H1 (cell line): ENCODE measurements around the gene NUP155. TPM values are rescaled to one million over a fixed set of nuclear protein-coding genes. Genes with fewer than 3 reads are reported as not detected.

Source experiments
- EGR1 ChIP-seq: IDR thresholded peaks from 2 replicates; pipeline ENCODE4 v1.6.1; 2011; ENCODE audit warnings: low read depth, low read length, borderline replicate concordance
- GABPA ChIP-seq: IDR thresholded peaks from 2 replicates; pipeline ENCODE4 v1.6.1; 2011; ENCODE audit warnings: mild to moderate bottlenecking, low read length, moderate library complexity, borderline replicate concordance; ENCODE audit not compliant: insufficient read depth
- NRF1 ChIP-seq: IDR thresholded peaks from 2 replicates; pipeline ENCODE4 v1.6.1; 2011; ENCODE audit warnings: mild to moderate bottlenecking, low read depth, low read length, improper control_type of control experiment
- polyA plus RNA-seq, 7 experiments: library from polyadenylated mRNA; depleted of rRNA in 3 of 7; stranded (reverse) in 5 of 7; unstranded in 2 of 7; fragments of >200 nt in 5 of 7; fragments of 200-250 nt in 2 of 7; gene quantifications; 1 replicate in 5 of 7; 2 replicates in 1 of 7; 4 replicates in 1 of 7; pipeline versions ENCODE4 v1.2.1 to v1.2.3, GENCODE V29; 2011 to 2013; ENCODE audit warnings: missing spikeins in 2 of 7, mixed read lengths in 2 of 7
- total RNA-seq: library from RNA; stranded (reverse); fragmentation: NEBNext Ultra II Directional; extraction: Animal tissue kit (Norgen Biotek cat#: 25700); gene quantifications from 2 replicates; pipeline ENCODE4 v1.2.1, GENCODE V29; 2021

The NUP155 gene
- total and polyA plus RNA-seq, 2 of the 8 experiments (the other 6 are each of a cell fraction or from before 2014, with no cell fraction given): 27.1 to 91.6 TPM

GRCh38 chr5:37308793-37309192, 62.1 kb downstream of the NUP155 start (continued):
- TF ChIP-seq GABPA (no peak), NRF1 (no peak), EGR1 (no peak)
- TF ChIP-seq, all 59 proteins: peak for 0
